Effector memory CD8-positive, alpha-beta T cell (primary cell): Measurements from ENCODE around the gene TGIF1.
A peak's percentile ranks its signal among the peaks of the same experiment; 100 is the strongest.

ENCODE experiments used
- ATAC-seq: fragments of 150-1000 bp; cut with Tn5 transposase; replicated peaks from 2 replicates; pipeline ENCODE4 v1.10.0; 2021; ENCODE audit warnings: mild to moderate bottlenecking, moderate library complexity
- DNase-seq, 3 experiments: peaks; one replicate each; pipeline ENCODE4 v3.0.0; 2021
- H3K27ac Mint-ChIP-seq, 2 donors: one replicate each; pipeline ENCODE4 v1.8.0; 2022; ENCODE audit warnings: mild to moderate bottlenecking in 2 of 2, mixed read lengths in 2 of 2, moderate library complexity in 2 of 2
- H3K27me3 Mint-ChIP-seq, 2 donors: one replicate each; pipeline ENCODE4 v1.8.0; 2022; ENCODE audit warnings: mixed read lengths in 2 of 2
- H3K36me3 Mint-ChIP-seq: one replicate; pipeline ENCODE4 v1.8.0; 2022; ENCODE audit warnings: mild to moderate bottlenecking, moderate library complexity, mixed read lengths; ENCODE audit not compliant: insufficient read depth
- H3K4me1 Mint-ChIP-seq, 2 donors: one replicate each; pipeline ENCODE4 v1.8.0; 2022; ENCODE audit warnings: low read depth in 2 of 2, mixed read lengths in 2 of 2
- H3K4me3 Mint-ChIP-seq, 2 donors: one replicate each; pipeline ENCODE4 v1.8.0; 2022; ENCODE audit warnings: mild to moderate bottlenecking in 2 of 2, mixed read lengths in 2 of 2, moderate library complexity in 2 of 2
- H3K9me3 Mint-ChIP-seq, 2 donors: one replicate each; pipeline ENCODE4 v1.8.0; 2022; ENCODE audit warnings: mixed read lengths in 2 of 2

The TGIF1 gene

DNA sequence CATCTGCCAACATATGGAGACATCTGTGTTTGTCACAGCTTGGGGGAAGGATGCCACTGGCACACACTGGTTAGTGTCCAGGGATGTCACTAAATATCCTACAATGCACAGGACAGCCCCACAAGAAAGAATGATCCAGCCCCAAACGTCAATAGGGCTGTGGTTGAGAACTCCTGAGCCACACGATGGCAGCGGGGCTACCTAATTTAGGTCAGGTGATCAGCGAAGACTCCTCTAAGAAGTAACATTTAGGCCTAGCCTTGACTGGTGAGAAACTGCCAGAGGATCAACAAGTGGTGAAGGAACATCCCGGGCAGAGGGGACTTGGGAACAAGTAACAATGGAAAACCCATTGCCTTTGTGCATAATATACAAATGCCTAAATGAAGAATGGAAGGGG lies 5.0 kb upstream of the TGIF1 start:
- Mint-ChIP-seq H3K36me3 (peaks cover 41% of the 10 kb centered on the region), H3K27me3 (no peaks in the 10 kb centered on the region), H3K4me3 (no peak overlapping the region), H3K4me1 (peaks cover 5 to 7% of the 10 kb centered on the region in 2 donors), H3K27ac (no peak overlapping the region), H3K9me3 (no peaks in the 10 kb centered on the region)
- ATAC-seq (no peak), DNase-seq (no peak)

DNA sequence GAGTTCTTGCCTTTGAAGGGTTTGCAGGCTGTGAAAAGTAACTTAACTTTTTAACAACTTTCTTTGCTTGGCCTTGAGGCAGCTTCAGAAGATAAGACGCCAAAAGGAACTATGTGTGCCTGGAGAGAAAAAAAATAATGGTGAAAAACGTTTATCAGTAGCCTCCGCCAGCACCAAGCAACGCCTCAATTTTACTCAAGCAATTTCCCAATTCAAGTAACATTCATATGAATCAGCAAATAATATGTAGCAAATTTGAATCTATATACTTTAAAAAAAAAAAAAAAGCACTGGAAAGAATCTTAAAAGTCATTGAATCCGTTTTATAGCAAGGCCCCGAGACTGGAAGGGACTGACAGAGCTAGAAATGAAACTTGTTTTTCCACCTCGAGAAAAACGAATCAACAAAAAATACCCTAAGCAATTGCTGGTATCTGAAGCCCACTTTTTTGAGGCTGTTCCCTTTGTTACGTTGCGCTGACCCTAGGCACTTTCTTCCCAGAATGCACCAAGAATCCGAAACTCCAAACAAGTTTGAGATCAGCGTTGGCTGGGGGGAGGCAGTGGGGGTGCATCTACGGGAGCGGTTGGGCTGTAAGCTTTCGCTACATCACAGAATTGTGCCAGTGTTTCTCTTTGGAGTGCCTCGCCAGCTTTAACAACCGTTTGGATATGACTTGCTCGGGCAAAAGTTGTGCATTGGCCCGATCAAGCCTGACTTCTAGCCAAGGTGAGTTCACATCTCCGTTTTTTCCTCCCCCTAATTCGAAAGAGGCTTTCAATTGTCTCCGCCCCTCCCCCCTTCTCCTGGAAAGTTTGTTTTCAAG lies 2.7 kb upstream of the TGIF1 start:
- Mint-ChIP-seq H3K27ac (peak overlapping the region; percentile 100), H3K4me3 (peak overlapping the region; percentile 97 to 98), H3K27me3 (no peaks in the 10 kb centered on the region), H3K4me1 (peaks cover 11 to 13% of the 10 kb centered on the region in 2 donors), H3K9me3 (no peaks in the 10 kb centered on the region), H3K36me3 (peaks cover 64% of the 10 kb centered on the region)
- peak in 1 of 3 experiments; percentile 36 for DNase-seq
- ATAC-seq = no peak

DNA sequence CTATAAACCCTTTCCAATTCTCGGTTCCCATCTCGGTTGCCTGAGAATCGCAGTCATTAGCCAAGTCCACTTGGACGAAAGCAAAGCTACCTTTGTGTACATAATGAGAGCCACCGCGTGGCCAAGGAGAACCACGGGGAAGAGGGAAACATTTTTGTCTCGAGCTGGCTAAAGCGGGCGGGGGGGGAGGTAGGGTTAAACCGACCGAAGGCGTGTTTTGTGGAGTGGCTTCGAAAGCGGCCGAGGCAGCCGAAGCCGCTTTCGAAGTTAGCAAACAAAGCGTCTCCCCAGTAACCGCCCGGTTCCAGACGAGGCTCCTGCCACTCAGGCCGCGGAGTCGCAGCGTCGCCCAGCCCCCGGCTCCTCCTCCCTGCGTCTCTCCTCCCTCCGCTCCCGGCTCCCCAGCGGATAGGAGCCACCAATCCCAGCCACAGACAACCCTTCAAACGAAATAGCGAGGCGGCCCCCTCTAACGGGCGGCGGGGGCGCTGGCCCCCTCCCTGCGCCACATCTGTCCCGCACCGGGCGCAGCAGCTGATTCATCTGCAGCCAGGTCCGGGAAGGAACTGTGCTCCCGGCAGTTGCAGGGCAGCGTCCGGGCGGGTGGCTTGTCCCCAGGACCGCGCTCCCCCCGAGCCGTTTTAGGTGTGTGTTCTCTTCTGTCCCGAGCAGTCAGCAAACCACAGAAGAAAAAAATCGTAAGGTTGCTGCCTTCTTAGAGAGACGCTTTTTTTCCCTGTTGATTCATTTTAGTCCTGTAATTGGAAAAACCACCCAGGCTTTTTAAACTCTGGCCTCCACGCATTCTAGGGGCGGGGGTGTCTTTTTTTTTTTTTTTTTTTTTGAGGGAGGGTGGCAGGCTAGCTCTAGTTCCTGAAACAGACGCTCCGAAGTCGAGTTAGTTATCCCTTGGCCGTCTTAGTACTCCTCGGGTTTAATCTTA lies 1.8 kb upstream of the TGIF1 start:
- H3K27me3 Mint-ChIP-seq = no peaks in the 10 kb centered on the region
- H3K4me3 Mint-ChIP-seq = peak overlapping the region; percentile 97 to 98

DNA sequence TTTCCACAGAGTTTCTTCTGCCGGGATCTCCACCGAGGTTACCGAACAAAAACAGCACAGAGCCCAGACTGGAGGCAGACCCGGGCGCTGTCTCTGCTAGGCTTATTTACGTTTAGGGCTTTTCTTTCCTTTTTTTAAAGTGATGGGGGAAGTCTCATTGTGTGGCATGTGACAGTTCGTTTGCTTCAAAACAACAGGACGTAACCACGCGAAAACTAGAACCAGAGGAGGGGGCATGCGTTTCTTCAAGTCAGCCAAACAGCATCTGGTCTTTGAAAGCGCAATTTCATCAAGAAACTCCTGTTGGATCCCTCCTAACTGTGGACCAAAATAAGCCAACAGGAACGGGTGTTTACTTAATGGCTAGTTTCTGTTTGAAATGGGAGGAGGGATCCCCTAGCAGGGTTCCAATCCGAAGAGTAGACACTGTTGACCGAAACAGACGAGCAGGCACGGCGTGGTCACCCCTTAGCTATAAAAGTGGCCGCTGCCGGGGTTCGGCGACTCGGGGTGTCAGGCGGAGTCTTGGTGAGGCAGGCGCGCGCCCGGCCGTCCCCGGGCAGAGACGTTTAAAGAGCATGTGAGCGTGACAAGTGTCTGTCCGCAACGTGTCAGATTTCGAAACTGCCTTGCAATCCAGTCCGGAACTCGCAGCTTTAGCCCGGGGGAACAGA lies 997 bp upstream of the TGIF1 start:
- no peaks in the 10 kb centered on the region for H3K9me3 Mint-ChIP-seq
- peak; percentile 80 to 84 (median 81) for DNase-seq
- peak overlapping the region; percentile 97 to 98 for H3K4me3 Mint-ChIP-seq
- peaks cover 79% of the 10 kb centered on the region for H3K36me3 Mint-ChIP-seq
- H3K27ac Mint-ChIP-seq = peak overlapping the region; percentile 100
- peak; percentile 49 for ATAC-seq
- no peaks in the 10 kb centered on the region for H3K27me3 Mint-ChIP-seq
- peaks cover 19 to 25% of the 10 kb centered on the region in 2 donors for H3K4me1 Mint-ChIP-seq

More for the DNA sequence above, 1.8 kb upstream of the TGIF1 start:
- peaks cover 17 to 22% of the 10 kb centered on the region in 2 donors for H3K4me1 Mint-ChIP-seq
- ATAC-seq (peak; percentile 56), DNase-seq (peak; percentile 84 to 85 (median 85))
- H3K9me3 Mint-ChIP-seq = no peaks in the 10 kb centered on the region
- H3K27ac Mint-ChIP-seq = peak overlapping the region; percentile 100
- peaks cover 73% of the 10 kb centered on the region for H3K36me3 Mint-ChIP-seq

DNA sequence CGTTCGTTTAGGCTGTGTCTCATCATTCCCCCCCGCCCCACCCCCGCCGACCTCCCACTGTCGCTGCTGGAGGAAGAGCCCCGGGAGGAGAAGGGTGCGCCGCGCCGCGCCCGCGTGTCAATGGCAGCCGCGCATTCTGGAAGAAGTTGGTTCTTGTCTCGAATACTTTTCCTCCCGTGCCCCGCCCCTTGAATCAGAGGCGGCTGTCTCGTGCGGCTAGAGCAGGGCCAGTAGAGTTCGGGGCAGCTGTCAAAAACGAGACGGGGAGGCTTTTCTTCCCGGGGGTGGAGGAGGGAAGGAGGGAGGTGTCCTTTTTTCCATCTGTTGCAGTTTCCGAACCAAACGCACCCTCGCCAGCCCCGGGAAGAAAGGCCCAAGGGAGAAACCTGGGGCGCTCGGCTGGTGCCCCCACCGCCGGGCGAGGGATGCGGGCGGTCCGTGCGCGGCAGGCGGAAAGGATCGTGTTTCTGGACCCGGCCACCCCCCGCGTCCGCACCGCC lies 410 bp upstream of the TGIF1 start:
- Mint-ChIP-seq H3K27ac (peak overlapping the region; percentile 100), H3K9me3 (no peaks in the 10 kb centered on the region), H3K36me3 (peaks cover 80% of the 10 kb centered on the region), H3K27me3 (no peaks in the 10 kb centered on the region), H3K4me1 (peaks cover 20 to 31% of the 10 kb centered on the region in 2 donors), H3K4me3 (peak overlapping the region; percentile 97 to 98)
- DNase-seq (peak in 1 of 3 experiments; percentile 75), ATAC-seq (no peak)

DNA sequence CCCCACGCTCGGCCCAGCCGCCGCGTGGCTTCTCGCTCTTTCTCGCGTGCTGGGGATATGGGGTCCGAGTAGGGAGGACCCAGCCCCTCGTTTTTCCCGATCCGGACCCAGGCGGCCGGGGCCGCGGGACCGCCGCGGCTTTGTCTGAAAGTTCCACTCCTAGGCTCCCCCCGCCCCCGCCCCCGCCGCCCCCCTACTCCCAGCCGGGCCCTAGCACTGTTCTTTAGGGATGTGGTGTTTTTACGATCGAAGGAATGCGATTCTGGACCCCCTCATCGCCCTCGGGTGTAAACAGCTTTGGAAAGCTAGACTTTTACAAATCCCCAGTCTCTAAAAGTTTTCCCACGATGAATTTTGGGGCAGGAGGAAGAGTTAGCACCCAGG lies 819 bp downstream of the TGIF1 start:
- DNase-seq (no peak), ATAC-seq (no peak)
- H3K4me1 Mint-ChIP-seq = peaks cover 24 to 43% of the 10 kb centered on the region in 2 donors
- peaks cover 78% of the 10 kb centered on the region for H3K36me3 Mint-ChIP-seq
- no peaks in the 10 kb centered on the region for H3K9me3 Mint-ChIP-seq
- H3K27me3 Mint-ChIP-seq = no peaks in the 10 kb centered on the region
- H3K27ac Mint-ChIP-seq = peak overlapping the region; percentile 100
- peak overlapping the region; percentile 97 to 98 for H3K4me3 Mint-ChIP-seq

DNA sequence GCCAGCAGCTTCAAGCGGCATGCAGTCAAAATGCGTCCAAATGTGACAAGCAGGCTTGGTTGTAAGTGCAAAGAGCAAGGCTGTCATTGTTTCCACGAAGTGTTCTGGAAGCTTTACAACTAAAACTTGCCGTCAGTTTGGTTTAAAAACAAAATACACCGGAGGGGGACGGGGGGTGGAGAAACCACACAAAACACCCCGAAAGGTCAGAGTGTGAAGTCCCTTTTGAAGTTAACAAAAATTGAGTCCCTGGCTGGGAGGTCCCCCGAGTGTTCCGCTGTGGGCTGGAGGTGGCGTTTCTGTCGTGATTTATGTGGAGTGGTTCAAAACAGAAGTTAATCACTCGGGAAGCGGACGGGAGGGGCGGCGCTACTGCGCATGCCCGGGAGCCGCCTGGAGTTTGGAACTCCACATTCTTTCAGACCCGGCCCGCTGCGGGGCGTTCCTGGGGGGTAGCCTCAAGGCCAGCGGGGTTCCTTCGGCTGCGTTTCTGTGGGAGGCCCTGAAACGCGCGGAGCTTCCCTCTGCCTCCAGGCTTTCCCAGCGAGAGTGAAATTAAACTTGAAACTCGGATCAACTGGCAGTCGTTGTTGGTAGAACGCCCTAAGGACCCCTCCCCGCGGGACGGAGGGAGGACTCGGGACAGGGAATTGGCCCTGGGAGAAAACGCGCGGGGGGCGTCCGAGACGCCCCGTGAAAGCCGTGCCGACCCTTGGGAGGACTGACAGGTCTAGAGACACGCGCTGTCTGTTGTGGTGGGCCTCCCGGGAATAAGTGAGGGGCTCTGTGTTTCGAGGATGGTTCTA lies 1.4 kb downstream of the TGIF1 start:
- ATAC-seq = peak; percentile 14
- no peaks in the 10 kb centered on the region for H3K9me3 Mint-ChIP-seq
- H3K27ac Mint-ChIP-seq = peak overlapping the region; percentile 100
- no peaks in the 10 kb centered on the region for H3K27me3 Mint-ChIP-seq
- H3K36me3 Mint-ChIP-seq = peaks cover 75% of the 10 kb centered on the region
- peaks cover 30 to 44% of the 10 kb centered on the region in 2 donors for H3K4me1 Mint-ChIP-seq
- DNase-seq = peak; percentile 65 to 72 (median 66)
- peak overlapping the region; percentile 97 to 98 for H3K4me3 Mint-ChIP-seq

DNA sequence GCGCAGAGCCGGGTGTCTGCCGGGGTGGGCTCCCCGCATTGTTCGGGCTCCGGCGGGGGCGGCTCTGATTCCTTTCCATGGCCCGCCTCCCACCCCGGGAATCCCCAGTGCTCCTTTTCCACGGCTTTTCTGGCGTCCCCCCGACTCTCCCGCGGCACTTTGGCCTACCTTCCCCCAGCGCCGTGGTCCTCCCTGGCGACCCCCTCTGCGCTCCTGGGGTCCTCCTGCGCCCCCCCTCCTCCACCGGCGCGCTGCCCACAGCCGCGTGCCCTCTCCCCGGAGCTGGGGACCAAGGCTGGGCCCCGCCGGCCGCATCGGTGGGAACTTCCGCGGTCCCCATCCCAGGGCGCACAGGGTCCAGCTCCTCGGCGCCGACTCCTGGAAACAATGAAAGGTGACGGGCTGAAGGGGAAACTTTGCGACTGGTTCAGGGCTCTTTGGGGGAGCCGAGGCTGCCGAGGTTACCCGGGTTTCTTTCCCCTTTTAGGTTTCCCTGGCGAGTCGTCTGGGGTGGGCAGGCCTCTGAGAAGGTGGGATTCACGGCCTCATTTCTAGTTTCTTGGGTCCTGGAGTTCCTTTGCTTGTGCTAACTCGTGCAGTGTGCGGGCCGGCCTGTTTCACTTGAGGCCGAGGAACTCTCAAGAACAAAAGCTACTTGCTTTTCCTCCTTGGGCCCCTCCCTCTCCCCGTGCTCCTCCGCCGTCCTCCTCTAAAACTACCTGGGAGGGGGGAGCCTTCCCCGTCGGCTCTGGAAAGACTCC lies 2.2 kb downstream of the TGIF1 start:
- Mint-ChIP-seq H3K4me1 (peaks cover 30 to 44% of the 10 kb centered on the region in 2 donors), H3K9me3 (no peaks in the 10 kb centered on the region), H3K36me3 (peaks cover 74% of the 10 kb centered on the region), H3K4me3 (peak overlapping the region; percentile 97 to 98), H3K27me3 (no peaks in the 10 kb centered on the region), H3K27ac (peak overlapping the region; percentile 100)
- no peak for ATAC-seq
- peak; percentile 14 to 29 (median 14) for DNase-seq

DNA sequence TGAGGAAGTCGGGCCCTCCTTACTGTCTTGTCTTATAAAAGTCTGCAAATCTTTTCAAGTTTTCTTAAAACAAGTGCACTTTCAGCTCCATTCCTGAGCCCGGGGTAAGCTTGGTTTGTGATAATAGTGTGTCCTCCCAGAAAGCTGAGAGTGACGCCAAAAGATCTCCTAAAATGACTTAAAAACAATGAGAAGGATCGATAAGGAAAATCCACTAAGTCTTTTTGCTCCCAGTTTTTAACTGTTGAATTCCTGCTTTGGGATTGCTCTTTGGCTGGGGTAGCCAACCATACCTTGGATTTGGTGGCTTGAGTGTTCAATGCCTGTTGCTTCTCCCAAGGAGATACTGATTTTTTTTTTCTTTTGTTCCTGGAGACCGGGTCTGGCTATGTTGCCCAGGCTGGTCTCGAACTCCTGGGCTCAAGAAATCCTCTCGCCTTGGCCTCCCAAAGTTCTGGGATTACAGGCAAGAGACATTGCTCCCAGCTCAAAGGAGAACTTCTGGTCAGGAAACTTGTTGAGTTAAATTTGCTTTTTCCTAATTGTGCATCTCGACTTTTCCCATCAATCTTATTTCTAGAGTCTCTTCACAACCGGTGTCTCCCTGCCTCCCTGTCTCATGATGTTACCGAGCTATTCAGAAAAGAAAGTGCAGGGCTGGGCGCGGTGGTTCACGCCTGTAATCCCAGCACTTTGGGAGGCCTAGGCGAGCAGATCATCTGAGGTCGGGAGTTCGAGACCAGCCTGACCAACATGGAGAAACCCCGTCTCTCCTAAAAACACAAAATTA lies 3.0 kb downstream of the TGIF1 start:
- Mint-ChIP-seq H3K36me3 (peaks cover 66% of the 10 kb centered on the region), H3K27me3 (no peaks in the 10 kb centered on the region), H3K4me3 (peak overlapping the region; percentile 97 to 98), H3K9me3 (no peaks in the 10 kb centered on the region), H3K27ac (peak overlapping the region; percentile 100), H3K4me1 (peaks cover 35 to 50% of the 10 kb centered on the region in 2 donors)
- no peak for ATAC-seq
- no peak for DNase-seq

DNA sequence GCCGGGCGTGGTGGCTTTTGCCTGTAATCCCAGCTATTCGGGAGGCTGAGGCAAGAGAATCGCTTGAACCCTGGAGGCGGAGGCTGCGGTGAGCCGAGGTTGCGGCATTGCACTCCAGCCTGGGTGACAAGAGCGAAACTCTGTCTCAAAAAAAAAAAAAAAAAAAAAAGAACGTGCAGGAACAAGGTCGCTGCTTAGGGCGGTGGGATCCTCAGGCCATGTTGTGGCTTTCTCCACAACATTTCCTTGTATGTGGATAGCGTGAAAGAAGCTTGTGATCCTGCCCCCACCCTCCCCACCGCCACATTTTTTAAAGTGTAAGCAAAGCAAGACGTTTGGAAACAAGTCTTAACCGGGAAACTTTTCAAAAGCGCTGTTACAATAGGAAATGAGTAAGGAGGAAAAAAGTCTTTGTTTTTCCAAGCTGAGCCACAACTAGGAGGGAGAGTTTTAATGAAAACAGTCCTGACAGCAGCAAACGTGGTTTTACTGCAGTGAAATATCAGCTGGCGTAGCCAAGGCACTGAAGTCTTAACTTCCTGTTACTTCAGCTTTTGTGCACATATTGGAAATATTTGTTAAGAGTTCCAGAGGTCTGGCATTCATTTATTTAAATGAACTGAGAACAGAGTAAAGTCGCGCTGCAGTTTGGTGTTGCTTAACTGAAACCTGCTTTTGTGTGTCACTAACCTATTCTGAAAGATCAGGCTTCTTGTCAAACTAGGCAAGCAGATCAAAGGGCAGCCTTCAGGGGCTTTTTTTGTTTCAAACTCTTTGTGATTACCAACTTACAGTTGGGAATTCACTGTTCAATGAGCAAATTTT lies 3.8 kb downstream of the TGIF1 start:
- DNase-seq (no peak), ATAC-seq (no peak)
- Mint-ChIP-seq H3K4me1 (peaks cover 40 to 56% of the 10 kb centered on the region in 2 donors), H3K4me3 (peak overlapping the region; percentile 97 to 98), H3K36me3 (peaks cover 61% of the 10 kb centered on the region), H3K9me3 (no peaks in the 10 kb centered on the region), H3K27me3 (no peaks in the 10 kb centered on the region), H3K27ac (peak overlapping the region; percentile 100)
